Stomach (tissue), 9 donors: ENCODE measurements around the gene STXBP6. TPM values are rescaled to one million over a fixed set of nuclear protein-coding genes. Genes with fewer than 3 reads are reported as not detected.
A peak's percentile ranks its signal among the peaks of the same experiment; 100 is the strongest.
"Not testable (repeated sequence)": the region's sequence is repeated elsewhere in the genome, so short reads cannot be mapped to it uniquely, and the experiment has no call there.

Source experiments
- DNase-seq, 2 donors: peaks; one replicate each; pipeline versions ENCODE4 v3.0.0 to v3.0.0-alpha.2; 2013 to 2019
- H3K27ac ChIP-seq, 5 donors: fragments of 200-600 bp in 4 of 5; sonication (generic) in 4 of 5; one replicate each; pipeline ENCODE4 v1.5.1; 2013 to 2019; ENCODE audit warnings: mild to moderate bottlenecking in 1 of 5, moderate library complexity in 1 of 5
- H3K27me3 ChIP-seq, 3 donors: fragments of 200-600 bp; sonication (generic); one replicate each; pipeline ENCODE4 v1.5.1; 2017 to 2019; ENCODE audit warnings: mixed run types in 1 of 3
- H3K36me3 ChIP-seq, 4 donors: fragments of 200-600 bp; sonication (generic); 1 replicate in 3 of 4; 2 replicates in 1 of 4; pipeline ENCODE4 v1.5.1; 2016 to 2019
- H3K4me1 ChIP-seq, 4 donors: fragments of 200-600 bp; sonication (generic); one replicate each; pipeline ENCODE4 v1.5.1; 2016 to 2019
- H3K4me3 ChIP-seq, 4 donors: fragments of 200-600 bp; sonication (generic) in 3 of 4; one replicate each; pipeline ENCODE4 v1.5.1; 2016 to 2019; ENCODE audit warnings: mild to moderate bottlenecking in 1 of 4
- H3K9me3 ChIP-seq, 4 donors: fragments of 200-600 bp; sonication (generic); one replicate each; pipeline ENCODE4 v1.5.1; 2016 to 2019
- EP300 ChIP-seq: sonication (generic); formaldehyde crosslinking; IDR thresholded peaks from one replicate; pipeline ENCODE4 v1.6.1; 2017; ENCODE audit warnings: antibody characterized with exemption
- POLR2A ChIP-seq, 4 donors: fragments of 450-650 bp; IDR thresholded peaks; one replicate each; pipeline ENCODE4 v1.6.1; 2016; ENCODE audit warnings: antibody characterized with exemption in 4 of 4, control low read depth in 2 of 4, mild to moderate bottlenecking in 1 of 4, moderate library complexity in 1 of 4
- POLR2AphosphoS5 ChIP-seq, 3 donors: sonication (generic); formaldehyde crosslinking; IDR thresholded peaks; one replicate each; pipeline ENCODE4 v1.6.1; 2016; ENCODE audit warnings: antibody characterized with exemption in 3 of 3
- WGBS, 5 donors: extraction: QIAGEN DNeasy Blood & Tissue Kit in 3 of 5; methylation state at CpG; one replicate each; pipeline versions ENCODE4 v1.1.5 to v1.1.7; 2013 to 2018; 5-methylcytosine and 5-hydroxymethylcytosine counted together
- intact Hi-C: fragments of 100-400 bp; cut with DNase I; formaldehyde crosslinking; loops from one replicate; pipeline ENCODE4 v1.15.1; 2023; ENCODE audit warnings: low total_unique reads
- polyA plus RNA-seq, 3 donors: library from polyadenylated mRNA; stranded (reverse); fragments of 200-250 nt; gene quantifications; one replicate each; pipeline ENCODE4 v1.2.3, GENCODE V29; 2013
- total RNA-seq, 5 donors: library from RNA; depleted of rRNA; stranded (reverse); fragments of >200 nt; gene quantifications; one replicate each; pipeline versions ENCODE4 v1.1.0 to v1.2.3, GENCODE V29; 2014 to 2016
- TF ChIP-seq, protein P1 (sequence below), 7 experiments: fragments of 450-650 bp in 4 of 7; fragments of 200-600 bp in 3 of 7; sonication (generic) in 3 of 7; IDR thresholded peaks; one replicate each; pipeline ENCODE4 v1.5.1; 2016 to 2019; ENCODE audit warnings: antibody characterized with exemption in 7 of 7, control low read depth in 2 of 7, mild to moderate bottlenecking in 1 of 7
- donor health status: healthy with polysubstance abuse.
- donor health status: Bipolar disorder and iron deficiency.
- donor health status: healthy.

STXBP6 gene
- total and polyA plus RNA-seq, 8 donors: 7.4 to 37.1 (median 15.2) TPM

DNA sequence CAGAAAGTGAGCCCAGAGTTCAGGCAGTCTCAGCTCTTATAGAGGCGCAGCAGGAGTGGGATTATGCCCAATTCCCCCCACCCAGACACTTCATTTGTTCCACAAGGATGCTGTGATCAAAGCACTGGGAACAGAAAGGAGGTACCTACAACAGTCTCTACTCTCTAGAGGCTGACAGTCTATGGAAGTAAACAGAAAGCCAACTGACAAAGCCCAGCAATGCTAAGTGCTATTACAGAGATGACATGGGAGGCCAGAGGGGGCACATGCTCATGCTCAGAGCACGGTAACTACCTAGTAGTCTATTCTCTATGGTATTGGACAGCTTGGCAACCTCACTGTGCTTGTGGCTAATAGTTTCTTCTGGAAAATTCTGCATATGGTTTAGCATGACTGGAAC, 85.9 kb downstream of the STXBP6 start:
- 71 to 96% (median 93%) methylated on average over 2 of the region's 2 CpGs for WGBS, 5 donors
- peak overlapping the region in 3 of 5 donors; percentile 3 to 73 (median 71) for H3K27ac ChIP-seq

GRCh38 chr14:24962118-24962517, 87.8 kb downstream of the STXBP6 start:
- WGBS, 5 donors: 94 to 96% (median 95%) methylated on average over 6 of the region's 6 CpGs
- H3K27ac ChIP-seq, DNase-seq, intact Hi-C loops, H3K9me3 ChIP-seq, H3K36me3 ChIP-seq, H3K4me3 ChIP-seq, H3K27me3 ChIP-seq: not testable (repeated sequence)
- H3K4me1 ChIP-seq: peaks cover 11 to 69% (median 49%) of the 10 kb centered on the region in 4 donors

More for the DNA sequence above, 85.9 kb downstream of the STXBP6 start:
- H3K36me3 ChIP-seq: no peaks in the 10 kb centered on the region
- H3K4me3 ChIP-seq: no peak overlapping the region
- peaks cover 11 to 58% (median 40%) of the 10 kb centered on the region in 4 donors for H3K4me1 ChIP-seq
- intact Hi-C loops: no loop called here
- no peaks in the 10 kb centered on the region for H3K27me3 ChIP-seq
- DNase-seq: no peak
- TF ChIP-seq, protein P1, sequence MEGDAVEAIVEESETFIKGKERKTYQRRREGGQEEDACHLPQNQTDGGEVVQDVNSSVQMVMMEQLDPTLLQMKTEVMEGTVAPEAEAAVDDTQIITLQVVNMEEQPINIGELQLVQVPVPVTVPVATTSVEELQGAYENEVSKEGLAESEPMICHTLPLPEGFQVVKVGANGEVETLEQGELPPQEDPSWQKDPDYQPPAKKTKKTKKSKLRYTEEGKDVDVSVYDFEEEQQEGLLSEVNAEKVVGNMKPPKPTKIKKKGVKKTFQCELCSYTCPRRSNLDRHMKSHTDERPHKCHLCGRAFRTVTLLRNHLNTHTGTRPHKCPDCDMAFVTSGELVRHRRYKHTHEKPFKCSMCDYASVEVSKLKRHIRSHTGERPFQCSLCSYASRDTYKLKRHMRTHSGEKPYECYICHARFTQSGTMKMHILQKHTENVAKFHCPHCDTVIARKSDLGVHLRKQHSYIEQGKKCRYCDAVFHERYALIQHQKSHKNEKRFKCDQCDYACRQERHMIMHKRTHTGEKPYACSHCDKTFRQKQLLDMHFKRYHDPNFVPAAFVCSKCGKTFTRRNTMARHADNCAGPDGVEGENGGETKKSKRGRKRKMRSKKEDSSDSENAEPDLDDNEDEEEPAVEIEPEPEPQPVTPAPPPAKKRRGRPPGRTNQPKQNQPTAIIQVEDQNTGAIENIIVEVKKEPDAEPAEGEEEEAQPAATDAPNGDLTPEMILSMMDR (IDR thresholded peaks at IDR 0.05): no peak
- TF ChIP-seq POLR2AphosphoS5 (IDR thresholded peaks at IDR 0.05) (no peak), POLR2A (IDR thresholded peaks at IDR 0.05) (no peak), EP300 (no peak)
- H3K9me3 ChIP-seq: no peaks in the 10 kb centered on the region

DNA sequence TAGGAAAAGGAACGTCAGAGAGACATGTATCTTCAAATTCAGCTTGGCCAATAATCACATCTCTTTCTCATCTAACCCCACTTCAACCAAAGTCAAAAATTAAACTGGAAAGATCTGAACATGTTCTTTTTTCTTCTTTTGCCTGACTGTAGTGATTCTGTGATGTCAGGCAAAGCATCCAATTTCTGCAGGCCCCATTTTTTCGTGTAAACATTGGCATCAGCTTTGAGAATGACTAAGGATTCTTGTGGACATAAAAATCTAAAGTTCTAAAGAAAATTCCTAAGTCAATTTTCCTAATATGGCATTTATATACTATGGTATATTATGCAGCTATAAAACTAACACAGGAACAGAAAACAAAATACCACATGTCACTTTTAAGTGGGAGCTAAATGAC, 89.1 kb downstream of the STXBP6 start:
- no peak for DNase-seq
- 42 to 61% (median 50%) methylated on average over 2 of the region's 2 CpGs for WGBS, 5 donors
- intact Hi-C loops: no loop called here
- no peak overlapping the region for H3K4me3 ChIP-seq
- no peaks in the 10 kb centered on the region for H3K36me3 ChIP-seq
- peak overlapping the region in 4 of 5 donors; percentile 25 to 73 (median 66) for H3K27ac ChIP-seq
- no peaks in the 10 kb centered on the region for H3K27me3 ChIP-seq
- TF ChIP-seq POLR2AphosphoS5 (IDR thresholded peaks at IDR 0.05) (no peak), POLR2A (IDR thresholded peaks at IDR 0.05) (no peak), EP300 (no peak)
- TF ChIP-seq, protein P1 (IDR thresholded peaks at IDR 0.05): no peak
- no peaks in the 10 kb centered on the region for H3K9me3 ChIP-seq
- peaks cover 6 to 56% (median 37%) of the 10 kb centered on the region in 4 donors for H3K4me1 ChIP-seq

GRCh38 chr14:24959791-24960331, 90.1 kb downstream of the STXBP6 start:
- Histone ChIP-seq H3K4me1 (peaks cover under 1 to 46% (median 29%) of the 10 kb centered on the region in 4 donors), H3K36me3 (no peaks in the 10 kb centered on the region), H3K9me3 (no peaks in the 10 kb centered on the region), H3K4me3 (no peak overlapping the region), H3K27ac (peak overlapping the region in 4 of 5 donors; percentile 25 to 73 (median 66)), H3K27me3 (no peaks in the 10 kb centered on the region)
- WGBS, 5 donors: 0 to 34% (median 19%) methylated on average over 1 of the region's 1 CpG
- TF ChIP-seq, protein P1 (IDR thresholded peaks at IDR 0.05): no peak
- TF ChIP-seq POLR2AphosphoS5 (IDR thresholded peaks at IDR 0.05): peak; percentile 13 to 61 (median 56)
- DNase-seq: peak in 1 of 2 donors; percentile 63
- intact Hi-C loops: no loop called here

DNA sequence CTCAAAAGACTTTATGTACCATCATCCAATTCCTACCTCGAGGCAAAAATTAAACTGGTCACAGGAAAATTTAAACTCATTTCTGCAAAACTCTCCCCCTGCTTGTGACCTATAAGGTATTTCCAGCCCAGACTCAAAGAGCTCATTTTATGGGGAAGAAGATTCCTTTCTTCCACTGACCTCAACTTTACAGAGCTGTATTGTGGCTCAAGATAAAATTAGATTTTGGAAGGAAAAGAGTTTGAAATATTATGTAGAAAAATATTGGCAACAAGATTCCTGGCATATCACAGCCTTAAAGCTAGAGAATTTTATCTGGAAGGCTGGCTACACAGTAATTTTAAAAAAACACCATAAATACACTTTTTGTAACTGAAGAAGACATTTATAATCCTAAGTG, 91.7 kb downstream of the STXBP6 start:
- no peaks in the 10 kb centered on the region for H3K36me3 ChIP-seq

More for the DNA sequence above, 91.7 kb downstream of the STXBP6 start:
- H3K4me1 ChIP-seq: peaks cover 0 to 37% (median 29%) of the 10 kb centered on the region in 4 donors
- H3K27ac ChIP-seq: peak overlapping the region in 1 of 5 donors; percentile 73
- H3K4me3 ChIP-seq: no peak overlapping the region
- 50 to 78% (median 66%) methylated on average over 1 of the region's 1 CpG for WGBS, 5 donors
- intact Hi-C loops: no loop called here
- no peaks in the 10 kb centered on the region for H3K9me3 ChIP-seq
- TF ChIP-seq POLR2A (IDR thresholded peaks at IDR 0.05) (no peak), EP300 (no peak), POLR2AphosphoS5 (IDR thresholded peaks at IDR 0.05) (no peak)
- DNase-seq: no peak
- H3K27me3 ChIP-seq: no peaks in the 10 kb centered on the region
